Progenitor cell of endocrine pancreas (in vitro differentiated cells): ENCODE results near the gene DUS2. TPM values are rescaled to one million over a fixed set of nuclear protein-coding genes. Genes with fewer than 3 reads are reported as not detected.

Experiments used
- DNase-seq: peaks from one replicate; pipeline ENCODE4 v3.0.0; 2021; ENCODE audit warnings: low spot score; ENCODE audit not compliant: unreplicated experiment
- H3K27ac Mint-ChIP-seq: 2 replicates; pipeline ENCODE4 v1.8.0; 2021; ENCODE audit warnings: mild to moderate bottlenecking, moderate library complexity, mixed read lengths
- H3K27me3 Mint-ChIP-seq: 2 replicates; pipeline ENCODE4 v1.8.0; 2021; ENCODE audit warnings: mixed read lengths
- H3K36me3 Mint-ChIP-seq: 2 replicates; pipeline ENCODE4 v1.8.0; 2022; ENCODE audit warnings: mixed read lengths; ENCODE audit not compliant: insufficient read depth
- H3K4me1 Mint-ChIP-seq: 2 replicates; pipeline ENCODE4 v1.8.0; 2021; ENCODE audit warnings: low read depth, mixed read lengths
- H3K4me3 Mint-ChIP-seq: 2 replicates; pipeline ENCODE4 v1.8.0; 2021; ENCODE audit warnings: low read depth, mild to moderate bottlenecking, moderate library complexity, mixed read lengths
- H3K9me3 Mint-ChIP-seq: 2 replicates; pipeline ENCODE4 v1.8.0; 2021; ENCODE audit warnings: low read depth, mixed read lengths
- CTCF ChIP-seq: fragments of 200-600 bp; sonication (generic); IDR thresholded peaks from one replicate; pipeline ENCODE4 v1.5.0; 2021; ENCODE audit warnings: antibody characterized with exemption, mild to moderate bottlenecking; ENCODE audit not compliant: unreplicated experiment
- total RNA-seq: library from RNA; stranded (reverse); gene quantifications from 2 replicates; pipeline ENCODE4 v1.2.1, GENCODE V29; 2021

The DUS2 gene
- total RNA-seq, 1 donor from 2014 or later, result 18.8 TPM

GRCh38 chr16:68041783-68042182 lies 18.7 kb downstream of the DUS2 start:
- Mint-ChIP-seq H3K27ac (no peak overlapping the region), H3K36me3 (peaks cover 8% of the 10 kb centered on the region), H3K27me3 (no peaks in the 10 kb centered on the region), H3K4me1 (no peaks in the 10 kb centered on the region), H3K9me3 (no peaks in the 10 kb centered on the region), H3K4me3 (no peak overlapping the region)
- no peak for DNase-seq
- no peak for TF ChIP-seq CTCF

- Mint-ChIP-seq H3K9me3 (no peaks in the 10 kb centered on the region), H3K27me3 (no peaks in the 10 kb centered on the region), H3K27ac (no peak overlapping the region), H3K4me3 (no peak overlapping the region), H3K36me3 (peaks cover 3% of the 10 kb centered on the region), H3K4me1 (no peaks in the 10 kb centered on the region)
- no peak for DNase-seq
- no peak for TF ChIP-seq CTCF
These were observed 23.0 kb downstream of the DUS2 start for GRCh38 chr16:68046106-68046505.

GRCh38 chr16:68047987-68048386 lies 24.9 kb downstream of the DUS2 start:
- H3K27me3 Mint-ChIP-seq, result no peaks in the 10 kb centered on the region

GRCh38 chr16:68049449-68049848 lies 26.4 kb downstream of the DUS2 start:
- DNase-seq, result no peak
- H3K27ac Mint-ChIP-seq, result no peak overlapping the region
- H3K27me3 Mint-ChIP-seq, result no peaks in the 10 kb centered on the region
- no peak for TF ChIP-seq CTCF
- peaks cover 8% of the 10 kb centered on the region for H3K36me3 Mint-ChIP-seq
- no peaks in the 10 kb centered on the region for H3K9me3 Mint-ChIP-seq
- H3K4me3 Mint-ChIP-seq, result no peak overlapping the region
- H3K4me1 Mint-ChIP-seq, result no peaks in the 10 kb centered on the region

More at GRCh38 chr16:68047987-68048386, 24.9 kb downstream of the DUS2 start:
- no peak overlapping the region for H3K4me3 Mint-ChIP-seq
- H3K9me3 Mint-ChIP-seq, result no peaks in the 10 kb centered on the region
- TF ChIP-seq CTCF, result no peak
- no peaks in the 10 kb centered on the region for H3K4me1 Mint-ChIP-seq
- DNase-seq, result no peak
- peaks cover 3% of the 10 kb centered on the region for H3K36me3 Mint-ChIP-seq
- no peak overlapping the region for H3K27ac Mint-ChIP-seq

GRCh38 chr16:68055395-68055794 lies 32.3 kb downstream of the DUS2 start:
- Mint-ChIP-seq H3K4me3 (no peak overlapping the region), H3K36me3 (peaks cover 11% of the 10 kb centered on the region), H3K4me1 (no peaks in the 10 kb centered on the region), H3K27ac (no peak overlapping the region), H3K9me3 (no peaks in the 10 kb centered on the region), H3K27me3 (no peaks in the 10 kb centered on the region)
- TF ChIP-seq CTCF, result no peak
- no peak for DNase-seq
